Epithelial cell of prostate (primary cell): ENCODE data around the gene CLIC6.

Experiments used
- DNase-seq: peaks from one replicate; pipeline ENCODE4 v3.0.0-alpha.2; 2011; ENCODE audit warnings: low read depth, low spot score
- H3K27ac ChIP-seq: fragments of 450-650 bp; 2 replicates; pipeline ENCODE4 v1.5.1; 2017; ENCODE audit warnings: mild to moderate bottlenecking

The CLIC6 gene

GRCh38 chr21:34748862-34749261 is 80.1 kb downstream of the CLIC6 start:
- no peak overlapping the region for H3K27ac ChIP-seq
- no peak for DNase-seq

GRCh38 chr21:34754690-34755647 is 86.2 kb downstream of the CLIC6 start:
- no peak overlapping the region for H3K27ac ChIP-seq

GRCh38 chr21:34761758-34762330 is 93.0 kb downstream of the CLIC6 start:
- no peak for DNase-seq
- no peak overlapping the region for H3K27ac ChIP-seq

More at GRCh38 chr21:34754690-34755647, 86.2 kb downstream of the CLIC6 start:
- no peak for DNase-seq

GRCh38 chr21:34762786-34763185 is 94.0 kb downstream of the CLIC6 start:
- no peak for DNase-seq
- no peak overlapping the region for H3K27ac ChIP-seq

GRCh38 chr21:34764715-34765284 is 96.0 kb downstream of the CLIC6 start:
- no peak for DNase-seq
- no peak overlapping the region for H3K27ac ChIP-seq

GRCh38 chr21:34765619-34766018 is 96.8 kb downstream of the CLIC6 start:
- no peak for DNase-seq
- H3K27ac ChIP-seq: no peak overlapping the region

- no peak overlapping the region for H3K27ac ChIP-seq
- no peak for DNase-seq
Observed at GRCh38 chr21:34766862-34767261, 98.1 kb downstream of the CLIC6 start.
